GM23338 (cell line): ENCODE results near the gene CDH19.

Experiments
- CREB1 ChIP-seq: fragments of 250-450 bp; sonication (Bioruptor Pico); IDR thresholded peaks from 2 replicates; pipeline ENCODE4 v1.5.0; 2020; ENCODE audit warnings: low read depth, mild to moderate bottlenecking, moderate library complexity
- CTCF ChIP-seq, 2 experiments: fragments of 200-600 bp in 1 of 2; sonication (generic) in 1 of 2; conservative IDR thresholded peaks; 2 replicates each; pipeline versions ENCODE4 v1.5.1 to v1.6.1; 2016 to 2017; ENCODE audit warnings: antibody characterized with exemption in 2 of 2, low read depth in 2 of 2, mild to moderate bottlenecking in 2 of 2, moderate library complexity in 1 of 2
- EZH2 ChIP-seq: fragments of 200-600 bp; sonication (generic); IDR thresholded peaks from one replicate; pipeline ENCODE4 v1.8.0; 2017; ENCODE audit warnings: antibody characterized with exemption, mild to moderate bottlenecking, low read depth; ENCODE audit not compliant: unreplicated experiment
- EZH2phosphoT487 ChIP-seq: fragments of 200-600 bp; sonication (generic); IDR thresholded peaks from one replicate; pipeline ENCODE4 v1.8.1; 2018; ENCODE audit warnings: antibody characterized with exemption; ENCODE audit not compliant: unreplicated experiment
- POLR2AphosphoS5 ChIP-seq: IDR thresholded peaks from 2 replicates; pipeline ENCODE4 v1.6.1; 2016; ENCODE audit warnings: antibody characterized with exemption, low read depth
- REST ChIP-seq: IDR thresholded peaks from one replicate; pipeline ENCODE4 v1.6.1; 2018; ENCODE audit warnings: antibody characterized with exemption; ENCODE audit not compliant: unreplicated experiment

GRCh38 chr18:66495844-66496243 is 108.0 kb downstream of the CDH19 start:
- TF ChIP-seq CTCF (conservative IDR thresholded peaks at IDR 0.05; ENCODE audit: low read depth in 2 of 2) (peak; percentile 78 to 88), EZH2phosphoT487 (no peak), POLR2AphosphoS5 (no peak), CREB1 (CRISPR knock-in tag) (no peak), EZH2 (no peak), REST (no peak)
